ENCODE measurements around the gene LRRN2. TPM values are rescaled to one million over a fixed set of nuclear protein-coding genes. Genes with fewer than 3 reads are reported as not detected.

The LRRN2 gene
- total and polyA plus RNA-seq, 2 donors (not counting 3 experiments of a cell fraction or from before 2014, with no cell fraction given): not detected

DNA sequence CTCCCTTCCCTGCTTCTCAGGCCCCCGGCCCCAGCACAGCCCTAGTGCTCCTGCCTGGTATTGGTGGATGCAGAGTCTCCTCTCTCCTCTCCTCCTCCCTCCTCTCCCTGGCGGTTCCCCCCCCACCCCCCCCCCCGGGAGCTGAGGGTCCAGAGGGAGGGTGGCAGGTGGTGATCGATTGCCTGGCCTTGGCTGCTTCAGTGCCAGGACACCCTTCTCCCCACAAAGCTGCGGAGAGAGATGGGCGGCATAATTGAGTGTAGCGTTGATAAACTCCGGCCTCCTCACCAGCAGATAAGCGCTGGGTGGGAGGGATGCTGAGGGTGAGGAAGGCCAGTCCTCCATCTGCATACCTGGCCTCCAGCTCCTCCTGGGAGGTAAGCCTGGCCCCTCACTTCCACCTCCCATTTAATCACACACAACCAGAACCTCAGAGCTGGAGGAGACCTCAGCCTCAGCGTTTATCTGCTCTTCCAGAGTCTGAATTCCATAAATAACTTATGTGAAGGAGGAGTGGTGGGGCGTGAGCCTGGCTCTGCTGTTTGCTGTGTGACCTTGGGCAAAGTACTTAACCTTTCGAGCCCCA is 60.8 kb downstream of the LRRN2 start:
- POLR2A ChIA-PET: interaction anchor here (0.6 kb wide), 1 partner anchor 45 kb away, joined by 3 read pairs; no protein-coding TSS in a partner anchor
- CTCF ChIA-PET: interaction anchor here (2.0 kb wide), 1 partner anchor 59 kb away, joined by 8 read pairs; no protein-coding TSS in a partner anchor

More for the DNA sequence above, 60.8 kb downstream of the LRRN2 start:
- FAIRE-seq (no peak), DNase-seq (ENCODE audit: low read depth, low spot score) (no peak)
- Histone ChIP-seq H4K20me1 (replicated peaks; ENCODE audit: control insufficient read depth, extremely low read depth, insufficient read depth, low read length) (no peaks in the 10 kb centered on the region), H3K9me1 (replicated peaks; ENCODE audit: control insufficient read depth, extremely low read depth, insufficient read depth, low read length) (no peaks in the 10 kb centered on the region), H3K79me2 (ENCODE audit: control insufficient read depth, insufficient read depth, low read length) (no peaks in the 10 kb centered on the region), H3K9me3 (replicated peaks; ENCODE audit: control insufficient read depth, insufficient read depth, low read length) (no peaks in the 10 kb centered on the region), H3K4me1 (ENCODE audit: control insufficient read depth, extremely low read depth, insufficient read depth, low read length) (no peaks in the 10 kb centered on the region), H3K4me2 (ENCODE audit: insufficient read depth, low read length) (no peak overlapping the region), H3K4me3 (replicated peaks in 1 of 3; ENCODE audit: insufficient read depth in 1 of 3, low read depth in 1 of 3, low read length in 3 of 3) (no peak overlapping the region), H3K27me3 (ENCODE audit: control insufficient read depth in 2 of 2, insufficient read depth in 2 of 2, low read length in 2 of 2) (no peaks in the 10 kb centered on the region), H2AFZ (ENCODE audit: low read depth, low read length) (no peak overlapping the region), H3K27ac (ENCODE audit: insufficient read depth, low read depth, low read length) (no peak overlapping the region), H3K36me3 (ENCODE audit: control insufficient read depth in 2 of 2, extremely low read depth in 1 of 2, insufficient read depth in 2 of 2, low read length in 2 of 2) (no peaks in the 10 kb centered on the region), H3K9ac (replicated peaks; ENCODE audit: extremely low read depth, insufficient read depth, low read length) (no peak overlapping the region)
- no TSS peak for BruUV-seq (replicated peaks)
- dilution Hi-C loops (cut with MboI; ENCODE audit: extremely low pct_ligation_motif_present, low sequenced_read_pairs): no loop called here
- intact Hi-C loops (cut with micrococcal nuclease): no loop called here
- TF ChIP-seq MYC (IDR thresholded peaks at IDR 0.05; ENCODE audit: low read depth, low read length): no peak
- TF ChIP-seq EZH2 (IDR thresholded peaks at IDR 0.05; ENCODE audit: borderline replicate concordance, low read depth, low read length, severe bottlenecking): no peak
- TF ChIP-seq FOS (IDR thresholded peaks at IDR 0.05; ENCODE audit: borderline replicate concordance, insufficient read depth, low read length): no peak
- TF ChIP-seq JUN (IDR thresholded peaks at IDR 0.05; ENCODE audit: borderline replicate concordance, insufficient read depth, insufficient read length, low read depth): no peak
- TF ChIP-seq, protein P1, sequence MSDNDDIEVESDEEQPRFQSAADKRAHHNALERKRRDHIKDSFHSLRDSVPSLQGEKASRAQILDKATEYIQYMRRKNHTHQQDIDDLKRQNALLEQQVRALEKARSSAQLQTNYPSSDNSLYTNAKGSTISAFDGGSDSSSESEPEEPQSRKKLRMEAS (IDR thresholded peaks at IDR 0.05; ENCODE audit: insufficient read depth, insufficient read length): no peak
- TF ChIP-seq POLR2AphosphoS5 (IDR thresholded peaks at IDR 0.05; ENCODE audit: insufficient read depth, low read depth, low read length): no peak
- no peak for TF ChIP-seq POLR2A (IDR thresholded peaks at IDR 0.05; ENCODE audit: low read depth, low read length)
- no peak for TF ChIP-seq CTCF (IDR thresholded peaks at IDR 0.05; ENCODE audit: extremely low read depth in 1 of 2, insufficient read depth in 1 of 2, low read depth in 1 of 2, low read length in 2 of 2)
- no peak for TF ChIP-seq GATA2 (IDR thresholded peaks at IDR 0.05; ENCODE audit: insufficient read depth, insufficient read length, low read depth, low read length)
